Neuronal stem cell (in vitro differentiated cells): ENCODE measurements around the gene ATM.

Source experiments
- DNase-seq: peaks from one replicate; pipeline ENCODE4 v3.0.0-alpha.2; 2013; ENCODE audit warnings: low spot score
- H2AFZ ChIP-seq: one replicate; pipeline ENCODE4 v1.6.1; 2013; ENCODE audit warnings: mild to moderate bottlenecking, low read length, inconsistent platforms
- H2AK5ac ChIP-seq: 2 replicates; pipeline ENCODE4 v1.6.1; 2013; ENCODE audit warnings: low read depth, mild to moderate bottlenecking, inconsistent platforms, low read length, moderate library complexity, mixed read lengths
- H2BK120ac ChIP-seq: 2 replicates; pipeline ENCODE4 v1.6.1; 2013; ENCODE audit warnings: low read depth, mild to moderate bottlenecking, inconsistent platforms, low read length, moderate library complexity, mixed read lengths
- H2BK12ac ChIP-seq: one replicate; pipeline ENCODE4 v1.6.1; 2013; ENCODE audit warnings: low read length, inconsistent platforms
- H2BK15ac ChIP-seq: 2 replicates; pipeline ENCODE4 v1.6.1; 2013; ENCODE audit warnings: mild to moderate bottlenecking, low read length, inconsistent platforms, mixed read lengths
- H2BK5ac ChIP-seq: one replicate; pipeline ENCODE4 v1.6.1; 2013; ENCODE audit warnings: inconsistent platforms, mild to moderate bottlenecking, low read length, moderate library complexity
- H3K14ac ChIP-seq: one replicate; pipeline ENCODE4 v1.6.1; 2013; ENCODE audit warnings: low read length, inconsistent platforms
- H3K18ac ChIP-seq: 2 replicates; pipeline ENCODE4 v1.6.1; 2013; ENCODE audit warnings: low read length, inconsistent platforms
- H3K23ac ChIP-seq: 2 replicates; pipeline ENCODE4 v1.6.1; 2013; ENCODE audit warnings: low read depth, mild to moderate bottlenecking, mixed read lengths, low read length, inconsistent platforms; ENCODE audit not compliant: poor library complexity
- H3K27ac ChIP-seq: replicated peaks from 3 replicates; pipeline ENCODE4 v1.5.1; 2013; ENCODE audit warnings: low read length, inconsistent platforms
- H3K27me3 ChIP-seq, 3 experiments: 2 replicates each; pipeline ENCODE4 v1.6.1; 2013; ENCODE audit warnings: low read length in 3 of 3, mild to moderate bottlenecking in 2 of 3, inconsistent platforms in 1 of 3, low read depth in 1 of 3, mixed read lengths in 1 of 3, moderate library complexity in 1 of 3; ENCODE audit not compliant: control insufficient read depth in 3 of 3, insufficient read depth in 3 of 3
- H3K36me3 ChIP-seq, 2 donors: replicated peaks in 1 of 2; 2 replicates each; pipeline ENCODE4 v1.6.1; 2013; ENCODE audit warnings: low read length in 2 of 2; ENCODE audit not compliant: control insufficient read depth in 2 of 2, insufficient read depth in 2 of 2
- H3K4ac ChIP-seq: 2 replicates; pipeline ENCODE4 v1.6.1; 2013; ENCODE audit warnings: inconsistent platforms, mild to moderate bottlenecking, low read length, moderate library complexity
- H3K4me1 ChIP-seq, 2 donors: 1 replicate in 1 of 2; 2 replicates in 1 of 2; pipeline ENCODE4 v1.6.1; 2013; ENCODE audit warnings: low read length in 2 of 2, low read depth in 1 of 2; ENCODE audit not compliant: control insufficient read depth in 2 of 2, insufficient read depth in 1 of 2
- H3K4me2 ChIP-seq: one replicate; pipeline ENCODE4 v1.6.1; 2013; ENCODE audit warnings: mild to moderate bottlenecking, low read length, inconsistent platforms; ENCODE audit not compliant: insufficient read depth, poor library complexity, severe bottlenecking
- H3K4me3 ChIP-seq, 2 donors: 2 replicates each; pipeline ENCODE4 v1.5.1; 2013; ENCODE audit warnings: low read length in 2 of 2, mild to moderate bottlenecking in 2 of 2, inconsistent platforms in 1 of 2, moderate library complexity in 1 of 2
- H3K79me1 ChIP-seq: one replicate; pipeline ENCODE4 v1.6.1; 2013; ENCODE audit warnings: low read depth, mild to moderate bottlenecking, inconsistent platforms, low read length, moderate library complexity
- H3K9ac ChIP-seq: one replicate; pipeline ENCODE4 v1.6.1; 2013; ENCODE audit warnings: mild to moderate bottlenecking, low read depth, low read length, inconsistent platforms; ENCODE audit not compliant: poor library complexity
- H3K9me3 ChIP-seq, 2 donors: replicated peaks in 1 of 2; 2 replicates each; pipeline versions ENCODE3 to v1.6.1; 2013; ENCODE audit warnings: low read length in 2 of 2, mild to moderate bottlenecking in 2 of 2, inconsistent platforms in 1 of 2, low read depth in 1 of 2, mixed read lengths in 1 of 2, moderate library complexity in 1 of 2; ENCODE audit not compliant: control insufficient read depth in 2 of 2, insufficient read depth in 1 of 2
- H4K8ac ChIP-seq: one replicate; pipeline ENCODE4 v1.6.1; 2013; ENCODE audit warnings: low read depth, mild to moderate bottlenecking, inconsistent platforms, low read length, moderate library complexity
- H4K91ac ChIP-seq: one replicate; pipeline ENCODE4 v1.6.1; 2013; ENCODE audit warnings: low read length, low read depth, mild to moderate bottlenecking, inconsistent platforms; ENCODE audit not compliant: poor library complexity
- WGBS, 2 donors: extraction: QIAGEN DNeasy Blood & Tissue Kit; methylation state at CpG; one replicate each; pipeline ENCODE4 v1.1.7; 2013; ENCODE audit warnings: missing lambda C conversion rate in 2 of 2, mixed read lengths in 1 of 2; ENCODE audit not compliant: insufficient read length in 2 of 2, insufficient replicate concordance in 1 of 2; ENCODE audit errors: extremely low coverage in 2 of 2; 5-methylcytosine and 5-hydroxymethylcytosine counted together

The ATM gene

DNA sequence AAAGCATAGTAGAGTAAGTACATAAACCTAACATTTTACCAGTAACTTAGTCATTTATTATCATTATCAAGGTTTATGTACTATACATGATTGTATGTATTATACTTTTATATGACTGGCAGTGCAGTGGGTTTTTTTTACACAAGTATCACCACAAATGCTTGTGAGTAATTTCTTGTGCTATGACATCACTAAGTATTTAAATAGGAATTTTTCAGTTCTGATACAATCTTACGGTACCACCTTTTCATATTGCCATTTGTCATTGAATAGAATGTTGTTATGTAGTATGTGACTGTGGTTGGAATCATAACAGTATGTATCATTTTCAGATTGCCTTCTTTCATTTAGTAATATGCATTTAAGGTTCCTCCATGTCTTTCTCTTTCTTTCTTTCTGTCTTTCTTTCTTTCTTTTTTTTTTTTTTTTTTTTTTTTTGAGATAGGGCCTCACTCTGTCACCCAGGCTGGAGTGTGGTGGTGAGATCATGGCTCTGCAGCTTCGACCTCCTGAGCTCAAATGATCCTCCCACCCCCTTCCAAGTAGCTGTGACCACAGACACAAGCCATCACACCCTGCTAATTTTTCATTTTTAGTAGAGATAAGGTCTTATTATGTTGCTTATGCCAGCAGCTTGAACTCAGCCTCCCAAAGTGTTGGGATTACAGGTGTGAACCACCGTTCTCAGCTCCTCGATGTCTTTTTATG, 18.6 kb downstream of the ATM start:
- Histone ChIP-seq H3K9me3 (no peaks in the 10 kb centered on the region), H3K27me3 (no peaks in the 10 kb centered on the region), H2BK120ac (no peak overlapping the region), H3K27ac (no peak overlapping the region), H3K4ac (no peak overlapping the region), H4K8ac (no peak overlapping the region), H4K91ac (no peak overlapping the region), H3K79me1 (no peaks in the 10 kb centered on the region), H3K18ac (no peak overlapping the region), H3K36me3 (peaks cover 2 to 89% of the 10 kb centered on the region in 2 donors), H2AFZ (no peak overlapping the region), H2BK15ac (no peak overlapping the region), H2AK5ac (no peak overlapping the region), H3K4me1 (no peaks in the 10 kb centered on the region), H2BK12ac (no peak overlapping the region), H3K4me3 (no peak overlapping the region), H2BK5ac (no peak overlapping the region), H3K4me2 (no peak overlapping the region), H3K9ac (no peak overlapping the region), H3K14ac (no peak overlapping the region), H3K23ac (no peak overlapping the region)
- no CpG with 5 or more reads among the region's 4 CpGs for WGBS, 2 donors
- no peak for DNase-seq

DNA sequence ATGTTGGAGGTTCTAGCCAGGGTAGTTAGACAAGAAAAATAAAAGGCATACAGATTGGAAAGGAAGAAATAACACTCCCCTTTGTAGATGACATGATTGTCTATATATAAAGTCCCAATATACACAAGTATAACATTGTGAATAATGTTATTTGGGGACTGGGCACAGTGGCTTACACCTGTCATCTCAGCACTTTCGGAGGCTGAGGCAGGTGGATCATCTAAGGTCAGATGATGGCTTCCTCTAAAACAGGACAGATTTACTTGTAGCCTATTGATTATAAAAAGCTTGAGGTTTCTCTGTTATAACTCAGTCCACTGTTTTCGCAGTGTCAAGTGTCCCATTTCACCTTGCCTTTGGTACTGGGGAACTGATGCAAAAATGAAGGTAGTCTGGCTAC, 19.6 kb downstream of the ATM start:
- H3K4ac ChIP-seq, result no peak overlapping the region
- no CpG with 5 or more reads among the region's 2 CpGs for WGBS, 2 donors
- H3K79me1 ChIP-seq, result no peaks in the 10 kb centered on the region
- H3K18ac ChIP-seq, result no peak overlapping the region
- no peak overlapping the region for H3K23ac ChIP-seq
- H2AFZ ChIP-seq, result no peak overlapping the region
- no peaks in the 10 kb centered on the region for H3K9me3 ChIP-seq
- H2BK120ac ChIP-seq, result no peak overlapping the region
- no peak overlapping the region for H4K8ac ChIP-seq
- DNase-seq, result no peak
- H3K4me3 ChIP-seq, result no peak overlapping the region
- H4K91ac ChIP-seq, result no peak overlapping the region
- no peak overlapping the region for H3K9ac ChIP-seq
- no peak overlapping the region for H3K14ac ChIP-seq
- H3K27ac ChIP-seq, result no peak overlapping the region
- H2BK12ac ChIP-seq, result no peak overlapping the region
- H3K4me1 ChIP-seq, result no peaks in the 10 kb centered on the region
- H3K4me2 ChIP-seq, result no peak overlapping the region
- no peak overlapping the region for H2AK5ac ChIP-seq
- no peak overlapping the region for H2BK5ac ChIP-seq
- H3K27me3 ChIP-seq, result no peaks in the 10 kb centered on the region
- no peak overlapping the region for H2BK15ac ChIP-seq
- H3K36me3 ChIP-seq, result peaks cover 2 to 89% of the 10 kb centered on the region in 2 donors

DNA sequence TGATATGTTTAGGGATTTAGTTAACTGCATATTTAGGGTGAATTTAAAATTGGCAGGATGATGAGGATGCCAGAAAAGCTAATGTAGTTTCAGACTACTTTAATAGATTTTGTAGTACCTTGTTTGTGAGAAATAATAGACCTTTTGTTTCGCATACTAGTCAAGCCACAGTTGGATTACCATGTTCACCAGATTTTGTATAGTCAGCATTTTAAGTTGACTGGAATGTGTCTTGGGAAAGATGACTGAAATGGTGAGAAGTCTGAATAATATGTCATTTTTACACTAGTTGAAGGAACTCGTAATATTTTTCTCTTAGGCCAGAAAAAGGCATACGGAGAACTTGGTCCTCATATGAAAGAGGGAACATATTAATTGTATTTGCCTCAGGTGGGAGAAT, 23.4 kb downstream of the ATM start:
- no peak overlapping the region for H3K27ac ChIP-seq
- H3K4me2 ChIP-seq, result no peak overlapping the region
- no peaks in the 10 kb centered on the region for H3K4me1 ChIP-seq
- no peak overlapping the region for H2AFZ ChIP-seq
- H2BK12ac ChIP-seq, result no peak overlapping the region
- no peaks in the 10 kb centered on the region for H3K79me1 ChIP-seq
- H3K4ac ChIP-seq, result no peak overlapping the region
- no peak overlapping the region for H2BK5ac ChIP-seq
- DNase-seq, result no peak
- WGBS, 2 donors, result no CpG with 5 or more reads among the region's 3 CpGs
- H3K9me3 ChIP-seq, result no peaks in the 10 kb centered on the region
- no peak overlapping the region for H3K18ac ChIP-seq
- no peak overlapping the region for H2BK15ac ChIP-seq
- H2AK5ac ChIP-seq, result no peak overlapping the region
- no peak overlapping the region for H3K23ac ChIP-seq
- H3K9ac ChIP-seq, result no peak overlapping the region
- no peak overlapping the region for H2BK120ac ChIP-seq
- H3K36me3 ChIP-seq, result peaks cover 8 to 89% of the 10 kb centered on the region in 2 donors
- no peak overlapping the region for H4K91ac ChIP-seq
- H3K27me3 ChIP-seq, result no peaks in the 10 kb centered on the region
- H4K8ac ChIP-seq, result no peak overlapping the region
- H3K4me3 ChIP-seq, result no peak overlapping the region
- no peak overlapping the region for H3K14ac ChIP-seq

GRCh38 chr11:108246885-108247284, 24.0 kb downstream of the ATM start:
- Histone ChIP-seq H3K36me3 (peaks cover 8 to 89% of the 10 kb centered on the region in 2 donors), H2AK5ac (no peak overlapping the region), H3K27ac (no peak overlapping the region), H3K4me3 (no peak overlapping the region), H2BK12ac (no peak overlapping the region), H3K23ac (no peak overlapping the region), H3K27me3 (no peaks in the 10 kb centered on the region), H3K9ac (no peak overlapping the region), H3K14ac (no peak overlapping the region), H2BK5ac (no peak overlapping the region), H3K79me1 (no peaks in the 10 kb centered on the region), H3K4me1 (no peaks in the 10 kb centered on the region), H4K91ac (no peak overlapping the region), H2BK120ac (no peak overlapping the region), H4K8ac (no peak overlapping the region), H2BK15ac (no peak overlapping the region), H3K9me3 (no peaks in the 10 kb centered on the region), H3K4me2 (no peak overlapping the region), H3K4ac (no peak overlapping the region), H3K18ac (no peak overlapping the region), H2AFZ (no peak overlapping the region)
- no CpG with 5 or more reads among the region's 2 CpGs for WGBS, 2 donors
- no peak for DNase-seq
